Calu3 (cell line): Measurements from ENCODE around the gene ZNF503. TPM values are rescaled to one million over a fixed set of nuclear protein-coding genes. Genes with fewer than 3 reads are reported as not detected.

Experiments
- BruUV-seq: library from RNA; stranded (reverse); fragments of 400-500 nt; replicated peaks from 2 replicates; lab custom pipeline; 2021; lab: Mats Ljungman, UMichigan
- CTCF ChIA-PET: fragments of 300-600 bp; sonication (Branson Sonifier 250); formaldehyde crosslinking; loops from one replicate; lab custom pipeline; 2022; ENCODE audit warnings: antibody characterized with exemption; lab: Charles Lee
- DNase-seq: peaks from one replicate; pipeline ENCODE4 v3.0.0; 2022
- H3K27ac Mint-ChIP-seq: one replicate; pipeline ENCODE4 v1.8.0; 2022; ENCODE audit warnings: mixed read lengths; ENCODE audit not compliant: unreplicated experiment
- H3K27me3 Mint-ChIP-seq: one replicate; pipeline ENCODE4 v1.8.0; 2022; ENCODE audit warnings: mixed read lengths; ENCODE audit not compliant: unreplicated experiment
- H3K36me3 Mint-ChIP-seq: one replicate; pipeline ENCODE4 v1.8.0; 2022; ENCODE audit warnings: mild to moderate bottlenecking, moderate library complexity, mixed read lengths; ENCODE audit not compliant: insufficient read depth, unreplicated experiment
- H3K4me1 Mint-ChIP-seq: one replicate; pipeline ENCODE4 v1.8.0; 2022; ENCODE audit warnings: mild to moderate bottlenecking, low read depth, mixed read lengths; ENCODE audit not compliant: unreplicated experiment
- H3K4me3 Mint-ChIP-seq: one replicate; pipeline ENCODE4 v1.8.0; 2022; ENCODE audit warnings: mild to moderate bottlenecking, low read depth, moderate library complexity, mixed read lengths; ENCODE audit not compliant: unreplicated experiment
- H3K9me3 Mint-ChIP-seq: one replicate; pipeline ENCODE4 v1.8.0; 2022; ENCODE audit warnings: low read depth, mixed read lengths; ENCODE audit not compliant: unreplicated experiment
- intact Hi-C: fragments of 100-400 bp; cut with micrococcal nuclease; formaldehyde crosslinking; loops from one replicate; pipeline ENCODE4 v1.10.0; 2022; ENCODE audit not compliant: unreplicated experiment
- total RNA-seq: library from RNA; stranded (reverse); gene quantifications from 2 replicates; pipeline ENCODE4 v1.2.3, GENCODE V29; 2022
- TF ChIP-seq, protein P1 (sequence below): fragments of 200-600 bp; IDR thresholded peaks from one replicate; pipeline ENCODE4 v1.8.0; 2022; ENCODE audit warnings: antibody characterized with exemption; ENCODE audit not compliant: unreplicated experiment

Gene ZNF503
- total RNA-seq, 1 experiment from 2014 or later, result 12.5 TPM

- no peak for DNase-seq
- H3K4me3 Mint-ChIP-seq, result no peak overlapping the region
- TF ChIP-seq, protein P1, sequence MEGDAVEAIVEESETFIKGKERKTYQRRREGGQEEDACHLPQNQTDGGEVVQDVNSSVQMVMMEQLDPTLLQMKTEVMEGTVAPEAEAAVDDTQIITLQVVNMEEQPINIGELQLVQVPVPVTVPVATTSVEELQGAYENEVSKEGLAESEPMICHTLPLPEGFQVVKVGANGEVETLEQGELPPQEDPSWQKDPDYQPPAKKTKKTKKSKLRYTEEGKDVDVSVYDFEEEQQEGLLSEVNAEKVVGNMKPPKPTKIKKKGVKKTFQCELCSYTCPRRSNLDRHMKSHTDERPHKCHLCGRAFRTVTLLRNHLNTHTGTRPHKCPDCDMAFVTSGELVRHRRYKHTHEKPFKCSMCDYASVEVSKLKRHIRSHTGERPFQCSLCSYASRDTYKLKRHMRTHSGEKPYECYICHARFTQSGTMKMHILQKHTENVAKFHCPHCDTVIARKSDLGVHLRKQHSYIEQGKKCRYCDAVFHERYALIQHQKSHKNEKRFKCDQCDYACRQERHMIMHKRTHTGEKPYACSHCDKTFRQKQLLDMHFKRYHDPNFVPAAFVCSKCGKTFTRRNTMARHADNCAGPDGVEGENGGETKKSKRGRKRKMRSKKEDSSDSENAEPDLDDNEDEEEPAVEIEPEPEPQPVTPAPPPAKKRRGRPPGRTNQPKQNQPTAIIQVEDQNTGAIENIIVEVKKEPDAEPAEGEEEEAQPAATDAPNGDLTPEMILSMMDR, result no peak
- CTCF ChIA-PET, result no interaction called here
- H3K36me3 Mint-ChIP-seq, result peaks cover 22% of the 10 kb centered on the region
- no peaks in the 10 kb centered on the region for H3K4me1 Mint-ChIP-seq
- intact Hi-C loops, result no loop called here
- BruUV-seq, result no TSS peak
- no peaks in the 10 kb centered on the region for H3K9me3 Mint-ChIP-seq
- peaks cover 7% of the 10 kb centered on the region for H3K27me3 Mint-ChIP-seq
- no peak overlapping the region for H3K27ac Mint-ChIP-seq
Measured at GRCh38 chr10:75394221-75394620, 7.3 kb downstream of the ZNF503 start.

DNA sequence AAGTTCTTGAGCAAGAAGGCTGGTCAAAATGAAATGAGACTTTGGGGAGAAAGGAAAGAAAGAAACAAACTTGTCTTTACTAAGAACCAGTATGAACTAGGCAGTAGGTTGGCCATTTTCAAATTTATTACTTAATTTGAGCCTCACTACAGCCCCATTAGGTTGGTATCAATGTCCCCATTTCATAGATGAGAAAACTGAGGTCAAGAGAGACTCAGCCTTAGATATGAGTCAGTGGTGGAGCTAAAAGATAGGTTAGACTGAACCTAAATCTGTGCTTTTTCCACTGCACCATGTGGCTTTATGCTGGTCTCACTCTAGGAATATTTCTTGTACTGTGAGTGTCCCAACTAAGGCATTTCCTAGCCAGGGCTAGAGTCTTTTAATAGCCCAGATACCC lies 8.8 kb downstream of the ZNF503 start:
- DNase-seq, result no peak
- intact Hi-C loops, result no loop called here
- H3K27me3 Mint-ChIP-seq, result peaks cover 7% of the 10 kb centered on the region
- CTCF ChIA-PET, result no interaction called here
- no peaks in the 10 kb centered on the region for H3K4me1 Mint-ChIP-seq
- no peaks in the 10 kb centered on the region for H3K9me3 Mint-ChIP-seq
- no peak overlapping the region for H3K27ac Mint-ChIP-seq
- H3K36me3 Mint-ChIP-seq, result peaks cover 10% of the 10 kb centered on the region
- no peak overlapping the region for H3K4me3 Mint-ChIP-seq
- TF ChIP-seq, protein P1, result no peak
- no TSS peak for BruUV-seq

GRCh38 chr10:75392271-75392670 lies 9.3 kb downstream of the ZNF503 start:
- no peak for DNase-seq
- H3K27ac Mint-ChIP-seq, result no peak overlapping the region
- no peak overlapping the region for H3K4me3 Mint-ChIP-seq
- no peaks in the 10 kb centered on the region for H3K9me3 Mint-ChIP-seq
- no TSS peak for BruUV-seq
- intact Hi-C loops, result no loop called here
- peaks cover 10% of the 10 kb centered on the region for H3K27me3 Mint-ChIP-seq
- CTCF ChIA-PET, result no interaction called here
- TF ChIP-seq, protein P1, result no peak
- H3K4me1 Mint-ChIP-seq, result no peaks in the 10 kb centered on the region
- peaks cover 8% of the 10 kb centered on the region for H3K36me3 Mint-ChIP-seq

GRCh38 chr10:75390178-75390577 lies 11.4 kb downstream of the ZNF503 start:
- Mint-ChIP-seq H3K4me3 (no peak overlapping the region), H3K9me3 (peaks cover 10% of the 10 kb centered on the region), H3K27me3 (peaks cover 28% of the 10 kb centered on the region), H3K36me3 (no peaks in the 10 kb centered on the region), H3K27ac (no peak overlapping the region), H3K4me1 (no peaks in the 10 kb centered on the region)
- CTCF ChIA-PET, result no interaction called here
- intact Hi-C loops, result no loop called here
- no TSS peak for BruUV-seq
- TF ChIP-seq, protein P1, result no peak
- no peak for DNase-seq
